ENCODE measurements around the gene HFE.

GRCh38 chr6:26105842-26106241 is 18.6 kb downstream of the HFE start:
- TF ChIP-seq EZH2 (IDR thresholded peaks at IDR 0.05; ENCODE audit: low read length, unreplicated experiment) (no peak), EZH2phosphoT487 (IDR thresholded peaks at IDR 0.05; ENCODE audit: borderline replicate concordance, low read length) (no peak)
- TF ChIP-seq, protein P1, sequence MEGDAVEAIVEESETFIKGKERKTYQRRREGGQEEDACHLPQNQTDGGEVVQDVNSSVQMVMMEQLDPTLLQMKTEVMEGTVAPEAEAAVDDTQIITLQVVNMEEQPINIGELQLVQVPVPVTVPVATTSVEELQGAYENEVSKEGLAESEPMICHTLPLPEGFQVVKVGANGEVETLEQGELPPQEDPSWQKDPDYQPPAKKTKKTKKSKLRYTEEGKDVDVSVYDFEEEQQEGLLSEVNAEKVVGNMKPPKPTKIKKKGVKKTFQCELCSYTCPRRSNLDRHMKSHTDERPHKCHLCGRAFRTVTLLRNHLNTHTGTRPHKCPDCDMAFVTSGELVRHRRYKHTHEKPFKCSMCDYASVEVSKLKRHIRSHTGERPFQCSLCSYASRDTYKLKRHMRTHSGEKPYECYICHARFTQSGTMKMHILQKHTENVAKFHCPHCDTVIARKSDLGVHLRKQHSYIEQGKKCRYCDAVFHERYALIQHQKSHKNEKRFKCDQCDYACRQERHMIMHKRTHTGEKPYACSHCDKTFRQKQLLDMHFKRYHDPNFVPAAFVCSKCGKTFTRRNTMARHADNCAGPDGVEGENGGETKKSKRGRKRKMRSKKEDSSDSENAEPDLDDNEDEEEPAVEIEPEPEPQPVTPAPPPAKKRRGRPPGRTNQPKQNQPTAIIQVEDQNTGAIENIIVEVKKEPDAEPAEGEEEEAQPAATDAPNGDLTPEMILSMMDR (conservative IDR thresholded peaks at IDR 0.05; ENCODE audit: low read depth, low read length) = no peak

Measured in PC-3 (cell line).